AG04450 (cell line): ENCODE data around the gene MCM3. TPM values are rescaled to one million over a fixed set of nuclear protein-coding genes. Genes with fewer than 3 reads are reported as not detected.

Experiments used
- CTCF ChIA-PET: fragments of 300-600, 350-600 bp; formaldehyde crosslinking; extraction: SDS; loops from one replicate; lab custom pipeline; 2022; ENCODE audit warnings: antibody characterized with exemption, inconsistent platforms; lab: Charles Lee
- POLR2A ChIA-PET: fragments of 350-600 bp; formaldehyde crosslinking; extraction: SDS; loops from one replicate; lab custom pipeline; 2021; ENCODE audit warnings: antibody characterized with exemption, inconsistent platforms; lab: Yijun Ruan, JAX
- DNase-seq: peaks from one replicate; pipeline ENCODE4 v3.0.0-alpha.2; 2011; ENCODE audit warnings: low read depth, low spot score
- H3K27ac ChIP-seq: one replicate; pipeline ENCODE4 v1.5.1; 2012; ENCODE audit warnings: low read depth, low read length, control low read depth
- H3K27me3 ChIP-seq: one replicate; pipeline ENCODE4 v1.6.0; 2012; ENCODE audit warnings: low read length; ENCODE audit not compliant: control insufficient read depth, insufficient read depth
- H3K4me3 ChIP-seq: 2 replicates; pipeline ENCODE4 v1.5.1; 2011; ENCODE audit warnings: mild to moderate bottlenecking, low read depth, low read length, control low read depth
- H3K9me3 ChIP-seq: 2 replicates; pipeline ENCODE4 v1.5.1; 2012; ENCODE audit warnings: low read length; ENCODE audit not compliant: control insufficient read depth, insufficient read depth
- CTCF ChIP-seq: IDR thresholded peaks from 2 replicates; pipeline ENCODE4 v1.5.1; 2011; ENCODE audit warnings: low read depth, low read length, control low read depth, inconsistent platforms
- polyA plus RNA-seq: library from polyadenylated mRNA; depleted of rRNA; stranded (reverse); fragments of >200 nt; gene quantifications from 2 replicates; pipeline ENCODE4 v1.2.3, GENCODE V29; 2011

The MCM3 gene
- polyA plus RNA-seq, 1 experiment: 33.6 TPM

- TF ChIP-seq CTCF: no peak
- Histone ChIP-seq H3K4me3 (no peak overlapping the region), H3K9me3 (no peaks in the 10 kb centered on the region), H3K27me3 (no peaks in the 10 kb centered on the region), H3K27ac (no peak overlapping the region)
- peak; percentile 11 for DNase-seq
- POLR2A ChIA-PET: interaction anchor here (1.0 kb wide), 1 partner anchor 44 kb away, joined by 4 read pairs; the partner anchor contains the start of gene PAQR8
- CTCF ChIA-PET: no interaction called here
Observed at GRCh38 chr6:52317841-52318581, 33.5 kb upstream of the MCM3 start.

- no peak overlapping the region for H3K4me3 ChIP-seq
- CTCF ChIA-PET: no interaction called here
- no peak for TF ChIP-seq CTCF
- no peak for DNase-seq
- POLR2A ChIA-PET: no interaction called here
- H3K9me3 ChIP-seq: no peaks in the 10 kb centered on the region
- H3K27me3 ChIP-seq: no peaks in the 10 kb centered on the region
- H3K27ac ChIP-seq: no peak overlapping the region
Observed at GRCh38 chr6:52317211-52317610, 32.7 kb upstream of the MCM3 start.

- H3K27me3 ChIP-seq: no peaks in the 10 kb centered on the region
- DNase-seq: no peak
- H3K9me3 ChIP-seq: no peaks in the 10 kb centered on the region
- TF ChIP-seq CTCF: no peak
- POLR2A ChIA-PET: no interaction called here
- CTCF ChIA-PET: no interaction called here
- no peak overlapping the region for H3K27ac ChIP-seq
- no peak overlapping the region for H3K4me3 ChIP-seq
Observed at GRCh38 chr6:52314752-52315151, 30.2 kb upstream of the MCM3 start.

- no peak overlapping the region for H3K4me3 ChIP-seq
- H3K9me3 ChIP-seq: no peaks in the 10 kb centered on the region
- no peaks in the 10 kb centered on the region for H3K27me3 ChIP-seq
- no peak for TF ChIP-seq CTCF
- POLR2A ChIA-PET: no interaction called here
- no peak for DNase-seq
- no peak overlapping the region for H3K27ac ChIP-seq
- CTCF ChIA-PET: interaction anchor here (1.6 kb wide), 1 partner anchor 26 kb away, joined by 7 read pairs; no protein-coding TSS in a partner anchor
Observed at GRCh38 chr6:52312461-52312860, 27.9 kb upstream of the MCM3 start.

- CTCF ChIA-PET: interaction anchor here (1.4 to 1.6 kb wide), 2 partner anchors 25 to 89 kb away, joined by 4 to 7 read pairs; no protein-coding TSS in a partner anchor
- H3K27ac ChIP-seq: no peak overlapping the region
- no peaks in the 10 kb centered on the region for H3K27me3 ChIP-seq
- no peak for DNase-seq
- TF ChIP-seq CTCF: no peak
- no peaks in the 10 kb centered on the region; the same call in 1 of the 2 replicates for H3K9me3 ChIP-seq
- H3K4me3 ChIP-seq: no peak overlapping the region
- POLR2A ChIA-PET: no interaction called here
Observed at GRCh38 chr6:52310932-52311331, 26.4 kb upstream of the MCM3 start.
